ENCODE data around the gene GALNT14. TPM values are rescaled to one million over a fixed set of nuclear protein-coding genes. Genes with fewer than 3 reads are reported as not detected.
A peak's percentile ranks its signal among the peaks of the same experiment; 100 is the strongest.

The GALNT14 gene
- total and polyA plus RNA-seq, 9 of the 15 experiments (the other 6 are each of a cell fraction or from before 2014, with no cell fraction given), result 0.11 TPM; not detected in 8

DNA sequence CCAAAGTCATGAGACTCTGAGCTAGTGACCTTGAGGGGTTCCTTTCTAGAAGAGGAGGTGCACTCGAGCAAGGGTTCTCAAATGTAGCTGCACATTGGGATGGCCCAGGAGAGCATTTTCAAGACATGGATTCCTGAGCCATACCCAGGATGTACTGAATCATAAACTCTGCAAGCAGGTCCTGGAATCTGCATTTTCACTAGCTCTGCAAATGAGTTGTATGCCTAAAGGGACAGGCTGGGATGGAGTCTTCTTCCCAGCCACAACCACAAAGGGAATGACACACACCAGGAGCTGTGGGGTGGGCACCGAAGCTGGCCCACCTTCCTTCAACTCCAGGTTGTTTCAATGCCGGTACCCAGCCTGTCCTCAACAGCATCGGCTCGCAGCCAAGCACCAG lies 90.6 kb downstream of the GALNT14 start (continued):
- no peak for TF ChIP-seq TRIM28 (IDR thresholded peaks at IDR 0.05)
- TF ChIP-seq ZNF507 (tag; conservative IDR thresholded peaks at IDR 0.05), result no peak
- no peak for TF ChIP-seq ZFP1 (CRISPR knock-in tag; IDR thresholded peaks at IDR 0.05)
- no peak for TF ChIP-seq NFXL1 (CRISPR knock-in tag; IDR thresholded peaks at IDR 0.05)
- TF ChIP-seq MTA2 (IDR thresholded peaks at IDR 0.05; ENCODE audit: low read depth), result no peak
- TF ChIP-seq, protein P1, sequence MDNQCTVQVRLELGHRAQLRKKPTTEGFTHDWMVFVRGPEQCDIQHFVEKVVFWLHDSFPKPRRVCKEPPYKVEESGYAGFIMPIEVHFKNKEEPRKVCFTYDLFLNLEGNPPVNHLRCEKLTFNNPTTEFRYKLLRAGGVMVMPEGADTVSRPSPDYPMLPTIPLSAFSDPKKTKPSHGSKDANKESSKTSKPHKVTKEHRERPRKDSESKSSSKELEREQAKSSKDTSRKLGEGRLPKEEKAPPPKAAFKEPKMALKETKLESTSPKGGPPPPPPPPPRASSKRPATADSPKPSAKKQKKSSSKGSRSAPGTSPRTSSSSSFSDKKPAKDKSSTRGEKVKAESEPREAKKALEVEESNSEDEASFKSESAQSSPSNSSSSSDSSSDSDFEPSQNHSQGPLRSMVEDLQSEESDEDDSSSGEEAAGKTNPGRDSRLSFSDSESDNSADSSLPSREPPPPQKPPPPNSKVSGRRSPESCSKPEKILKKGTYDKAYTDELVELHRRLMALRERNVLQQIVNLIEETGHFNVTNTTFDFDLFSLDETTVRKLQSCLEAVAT (IDR thresholded peaks at IDR 0.05), result no peak
- no peak for TF ChIP-seq KLF10 (CRISPR knock-in tag; IDR thresholded peaks at IDR 0.05)
- TF ChIP-seq KAT8 (IDR thresholded peaks at IDR 0.05; ENCODE audit: low read depth), result no peak
- TF ChIP-seq ZC3H8 (IDR thresholded peaks at IDR 0.05), result no peak

DNA sequence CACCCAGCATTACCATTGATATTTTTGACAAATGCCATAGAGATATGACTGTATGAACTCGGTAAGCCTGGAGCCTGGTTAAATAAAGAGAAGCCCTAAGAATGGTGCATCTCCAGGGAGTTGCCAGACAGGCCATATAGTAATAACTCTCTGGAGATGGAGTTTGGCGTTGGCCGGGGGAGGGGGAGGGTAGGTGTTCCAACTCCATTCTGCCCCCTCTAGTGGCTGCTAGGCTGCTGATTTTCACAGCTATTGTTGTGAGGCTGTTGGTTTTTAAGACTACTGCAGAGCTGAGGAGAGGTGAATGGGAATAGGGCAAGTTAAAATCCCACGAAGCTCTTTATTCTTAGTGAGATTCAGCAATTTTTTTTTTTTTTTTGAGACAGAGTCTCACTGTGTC lies 99.9 kb downstream of the GALNT14 start:
- Histone ChIP-seq H4K20me1 (replicated peaks; ENCODE audit: control insufficient read depth, insufficient read depth, low read length) (no peaks in the 10 kb centered on the region), H3K9ac (ENCODE audit: insufficient read depth in 1 of 2, low read depth in 2 of 2, low read length in 2 of 2) (no peak overlapping the region), H3K27ac (ENCODE audit: extremely low read depth, low read depth, low read length) (no peak overlapping the region), H2AFZ (ENCODE audit: low read depth, low read length) (no peak overlapping the region), H3K27me3 (ENCODE audit: control insufficient read depth in 2 of 2, insufficient read depth in 2 of 2, low read length in 2 of 2) (no peaks in the 10 kb centered on the region), H3K79me2 (ENCODE audit: control insufficient read depth, insufficient read depth, low read length) (no peaks in the 10 kb centered on the region), H3K4me1 (replicated peaks in 1 of 2; ENCODE audit: control insufficient read depth in 2 of 2, insufficient read depth in 2 of 2, low read length in 2 of 2) (no peaks in the 10 kb centered on the region), H3K36me3 (ENCODE audit: control insufficient read depth, insufficient read depth, low read length) (no peaks in the 10 kb centered on the region), H3K9me1 (ENCODE audit: control insufficient read depth, insufficient read depth, low read length) (no peaks in the 10 kb centered on the region), H3K4me2 (ENCODE audit: insufficient read depth, low read length) (no peak overlapping the region), H3K9me3 (replicated peaks; ENCODE audit: control insufficient read depth, insufficient read depth, low read depth, low read length) (no peaks in the 10 kb centered on the region), H3K4me3 (no peak overlapping the region)
- BruUV-seq (replicated peaks), result no TSS peak
- peak in 2 of 4 experiments; percentile 15 to 21 for DNase-seq (ENCODE audit: extremely low read depth in 1 of 4, low spot score in 3 of 4)
- intact Hi-C loops (cut with micrococcal nuclease), result no loop called here
- WGBS (ENCODE audit: insufficient coverage, low coverage, missing lambda C conversion rate), result 5% methylated on average over 4 of the region's 4 CpGs
- in situ Hi-C loops (cut with MboI), result no loop called here
- no peak for TF ChIP-seq SP1 (CRISPR knock-in tag; IDR thresholded peaks at IDR 0.05)
- TF ChIP-seq, protein P2, sequence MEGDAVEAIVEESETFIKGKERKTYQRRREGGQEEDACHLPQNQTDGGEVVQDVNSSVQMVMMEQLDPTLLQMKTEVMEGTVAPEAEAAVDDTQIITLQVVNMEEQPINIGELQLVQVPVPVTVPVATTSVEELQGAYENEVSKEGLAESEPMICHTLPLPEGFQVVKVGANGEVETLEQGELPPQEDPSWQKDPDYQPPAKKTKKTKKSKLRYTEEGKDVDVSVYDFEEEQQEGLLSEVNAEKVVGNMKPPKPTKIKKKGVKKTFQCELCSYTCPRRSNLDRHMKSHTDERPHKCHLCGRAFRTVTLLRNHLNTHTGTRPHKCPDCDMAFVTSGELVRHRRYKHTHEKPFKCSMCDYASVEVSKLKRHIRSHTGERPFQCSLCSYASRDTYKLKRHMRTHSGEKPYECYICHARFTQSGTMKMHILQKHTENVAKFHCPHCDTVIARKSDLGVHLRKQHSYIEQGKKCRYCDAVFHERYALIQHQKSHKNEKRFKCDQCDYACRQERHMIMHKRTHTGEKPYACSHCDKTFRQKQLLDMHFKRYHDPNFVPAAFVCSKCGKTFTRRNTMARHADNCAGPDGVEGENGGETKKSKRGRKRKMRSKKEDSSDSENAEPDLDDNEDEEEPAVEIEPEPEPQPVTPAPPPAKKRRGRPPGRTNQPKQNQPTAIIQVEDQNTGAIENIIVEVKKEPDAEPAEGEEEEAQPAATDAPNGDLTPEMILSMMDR (IDR thresholded peaks at IDR 0.05 in 2 of 3, conservative IDR thresholded peaks at IDR 0.05 in 1 of 3; ENCODE audit: insufficient read depth in 2 of 3, low read depth in 1 of 3, low read length in 3 of 3), result peak in 2 of 3 experiments; percentile 5 to 7; a peak in 2 of 6 replicates
- peak in 1 of 2 experiments; percentile 53; a peak in 1 of 4 replicates for TF ChIP-seq KDM1A (IDR thresholded peaks at IDR 0.05)
- ChIA-PET CTCF (ENCODE audit: low intra/inter-chr PET ratio) (no interaction called here), POLR2A (no interaction called here)
- no peak for FAIRE-seq
- no peak for ATAC-seq
